ENCODE results near the gene SPRR1B.

GRCh38 chr1:153058826-153059784 lies 28.1 kb downstream of the SPRR1B start:
- TF ChIP-seq CTCF (IDR thresholded peaks at IDR 0.05) (no peak), POLR2A (IDR thresholded peaks at IDR 0.05) (no peak)
